Sigmoid colon (tissue), 4 donors: ENCODE measurements around the gene MRPS18B.
A peak's percentile ranks its signal among the peaks of the same experiment; 100 is the strongest.

ENCODE experiments used
- EP300 ChIP-seq, 4 donors: sonication (generic); formaldehyde crosslinking; IDR thresholded peaks; one replicate each; pipeline ENCODE4 v1.6.1; 2017; ENCODE audit warnings: antibody characterized with exemption in 4 of 4
- POLR2A ChIP-seq, 2 donors: fragments of 450-650 bp; IDR thresholded peaks; one replicate each; pipeline ENCODE4 v1.6.1; 2016; ENCODE audit warnings: antibody characterized with exemption in 2 of 2, mild to moderate bottlenecking in 2 of 2, moderate library complexity in 2 of 2
- POLR2AphosphoS5 ChIP-seq, 4 donors: sonication (generic); formaldehyde crosslinking; IDR thresholded peaks; one replicate each; pipeline ENCODE4 v1.6.1; 2017; ENCODE audit warnings: antibody characterized with exemption in 4 of 4
- TF ChIP-seq, protein P1 (sequence below), 4 experiments: fragments of 450-650 bp in 3 of 4; fragments of 200-600 bp in 1 of 4; IDR thresholded peaks; one replicate each; pipeline ENCODE4 v1.5.1; 2016 to 2019; ENCODE audit warnings: antibody characterized with exemption in 4 of 4, mild to moderate bottlenecking in 3 of 4, moderate library complexity in 2 of 4

- TF ChIP-seq POLR2A (IDR thresholded peaks at IDR 0.05) (no peak), POLR2AphosphoS5 (IDR thresholded peaks at IDR 0.05) (peak in 1 of 4 donors; percentile 1), EP300 (IDR thresholded peaks at IDR 0.05) (no peak)
- TF ChIP-seq, protein P1, sequence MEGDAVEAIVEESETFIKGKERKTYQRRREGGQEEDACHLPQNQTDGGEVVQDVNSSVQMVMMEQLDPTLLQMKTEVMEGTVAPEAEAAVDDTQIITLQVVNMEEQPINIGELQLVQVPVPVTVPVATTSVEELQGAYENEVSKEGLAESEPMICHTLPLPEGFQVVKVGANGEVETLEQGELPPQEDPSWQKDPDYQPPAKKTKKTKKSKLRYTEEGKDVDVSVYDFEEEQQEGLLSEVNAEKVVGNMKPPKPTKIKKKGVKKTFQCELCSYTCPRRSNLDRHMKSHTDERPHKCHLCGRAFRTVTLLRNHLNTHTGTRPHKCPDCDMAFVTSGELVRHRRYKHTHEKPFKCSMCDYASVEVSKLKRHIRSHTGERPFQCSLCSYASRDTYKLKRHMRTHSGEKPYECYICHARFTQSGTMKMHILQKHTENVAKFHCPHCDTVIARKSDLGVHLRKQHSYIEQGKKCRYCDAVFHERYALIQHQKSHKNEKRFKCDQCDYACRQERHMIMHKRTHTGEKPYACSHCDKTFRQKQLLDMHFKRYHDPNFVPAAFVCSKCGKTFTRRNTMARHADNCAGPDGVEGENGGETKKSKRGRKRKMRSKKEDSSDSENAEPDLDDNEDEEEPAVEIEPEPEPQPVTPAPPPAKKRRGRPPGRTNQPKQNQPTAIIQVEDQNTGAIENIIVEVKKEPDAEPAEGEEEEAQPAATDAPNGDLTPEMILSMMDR (IDR thresholded peaks at IDR 0.05), result no peak
Observed at GRCh38 chr6:30611856-30612194, 5.8 kb upstream of the MRPS18B start.
